Middle frontal gyrus (tissue), 1 donor: ENCODE results near the gene URB2.
A peak's percentile ranks its signal among the peaks of the same experiment; 100 is the strongest.
"Not testable (repeated sequence)": the region's sequence is repeated elsewhere in the genome, so short reads cannot be mapped to it uniquely, and the experiment has no call there.

ENCODE experiments used
- DNase-seq: peaks from one replicate; pipeline ENCODE4 v3.0.0-alpha.2; 2015; ENCODE audit warnings: low spot score; ENCODE audit errors: extremely low spot score

Gene URB2

GRCh38 chr1:229690662-229691061 lies 64.6 kb downstream of the URB2 start:
- DNase-seq: no peak

DNA sequence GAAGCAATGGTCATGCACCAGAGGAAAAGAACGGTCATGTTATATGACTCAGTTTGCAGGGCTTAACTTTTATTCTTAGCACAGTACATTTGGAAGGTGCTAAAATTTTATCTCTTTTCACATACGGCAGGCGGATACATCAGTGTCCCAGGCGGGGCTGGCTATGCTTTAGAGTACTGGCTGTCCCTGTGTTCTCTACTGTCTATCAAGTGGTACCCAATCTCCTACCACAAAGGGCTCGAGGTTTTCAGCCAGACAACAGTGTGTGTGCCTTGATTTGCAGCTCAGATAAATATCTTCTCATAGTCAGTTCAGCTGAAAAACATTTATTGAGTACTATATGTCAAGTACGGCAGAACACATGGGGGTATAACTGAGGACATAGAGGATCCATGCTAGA lies 65.3 kb downstream of the URB2 start:
- DNase-seq: no peak

DNA sequence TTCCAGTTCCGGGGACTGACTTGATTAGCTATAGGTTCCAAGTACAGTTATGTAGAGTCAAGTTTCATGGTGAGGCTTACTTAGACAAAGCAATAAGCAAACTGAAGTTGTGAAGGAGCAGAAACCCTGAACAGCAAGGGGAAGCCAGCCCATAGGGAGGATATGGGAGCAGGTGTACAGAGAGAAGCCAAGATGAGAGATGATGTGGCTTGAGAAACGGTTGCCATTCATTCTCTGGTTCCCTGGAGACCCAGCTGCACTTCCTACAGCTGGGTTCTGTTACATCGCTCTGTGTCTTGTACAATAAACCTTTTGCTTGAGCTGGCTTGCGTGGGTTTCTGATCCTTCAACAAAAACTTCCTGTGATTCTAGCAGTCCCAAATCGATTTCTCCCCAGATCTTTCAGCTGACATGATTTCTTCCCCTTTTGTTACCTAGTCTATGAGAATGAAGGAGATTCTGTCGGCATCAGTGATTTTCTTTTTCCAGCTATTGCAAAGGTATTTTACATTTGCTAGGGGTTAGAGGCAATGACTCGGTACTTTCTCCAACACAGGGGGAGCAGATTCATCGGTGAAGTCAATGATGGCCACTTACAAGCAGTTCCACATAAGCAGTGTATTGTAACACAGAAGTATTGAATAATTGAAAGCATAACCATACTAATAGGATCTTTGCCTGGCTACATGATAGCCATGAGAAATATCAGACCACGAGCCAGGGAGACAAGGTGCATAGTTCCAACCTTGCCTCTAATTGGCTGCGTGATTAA lies 67.3 kb downstream of the URB2 start:
- DNase-seq: no peak

DNA sequence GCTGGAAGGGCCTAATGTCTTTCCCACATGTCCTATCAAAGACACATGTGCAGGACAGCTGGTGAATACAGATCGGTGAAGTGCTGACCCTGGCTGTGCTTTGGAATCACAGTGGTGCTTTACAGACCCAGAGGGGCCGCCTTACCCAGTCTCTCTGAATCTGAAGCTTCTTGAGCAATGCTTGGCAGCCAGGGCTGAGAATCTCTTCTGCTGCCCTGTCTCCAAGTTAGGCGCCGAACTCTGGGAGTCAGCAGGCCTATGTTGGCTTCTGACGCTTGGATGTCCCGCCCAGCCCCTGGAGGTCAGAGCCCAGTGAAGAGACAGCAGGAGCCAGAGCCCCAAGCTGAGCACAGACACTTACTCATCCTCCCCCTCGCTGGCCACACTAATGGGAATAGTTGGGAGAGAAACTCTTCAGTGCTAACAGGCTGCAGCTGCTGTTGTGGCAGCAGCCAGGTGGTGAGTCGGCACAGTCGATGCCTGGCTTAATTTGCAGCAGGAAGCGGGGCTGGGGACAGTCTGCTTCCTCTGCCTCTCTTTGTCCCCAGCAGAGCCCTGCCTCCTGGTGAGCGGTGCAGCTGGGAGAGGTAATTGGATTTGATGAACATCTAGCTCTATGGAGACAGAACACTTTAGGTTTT lies 68.1 kb downstream of the URB2 start:
- peak; percentile 49 for DNase-seq

DNA sequence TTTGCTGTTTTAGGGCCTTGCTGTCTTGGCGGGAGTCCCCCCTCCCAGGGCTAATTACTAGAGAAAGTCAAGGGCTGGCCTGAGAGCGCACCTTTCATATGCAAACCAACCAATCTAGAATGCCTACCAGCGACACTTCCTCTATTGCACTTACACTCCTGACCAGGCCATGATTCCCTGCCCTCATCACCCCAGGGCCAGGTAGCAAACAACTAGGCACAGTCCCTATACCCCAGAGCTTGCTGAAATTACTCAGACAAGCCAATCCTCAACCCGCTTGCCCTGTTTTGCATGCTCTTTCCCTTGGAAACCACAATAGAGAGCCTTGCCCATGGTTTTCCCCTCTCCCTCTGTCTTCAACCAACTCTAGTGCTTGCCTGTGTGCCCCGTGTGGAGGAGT lies 70.3 kb downstream of the URB2 start:
- no peak for DNase-seq

- DNase-seq: no peak
Observed at GRCh38 chr1:229699613-229700267, 73.7 kb downstream of the URB2 start.

DNA sequence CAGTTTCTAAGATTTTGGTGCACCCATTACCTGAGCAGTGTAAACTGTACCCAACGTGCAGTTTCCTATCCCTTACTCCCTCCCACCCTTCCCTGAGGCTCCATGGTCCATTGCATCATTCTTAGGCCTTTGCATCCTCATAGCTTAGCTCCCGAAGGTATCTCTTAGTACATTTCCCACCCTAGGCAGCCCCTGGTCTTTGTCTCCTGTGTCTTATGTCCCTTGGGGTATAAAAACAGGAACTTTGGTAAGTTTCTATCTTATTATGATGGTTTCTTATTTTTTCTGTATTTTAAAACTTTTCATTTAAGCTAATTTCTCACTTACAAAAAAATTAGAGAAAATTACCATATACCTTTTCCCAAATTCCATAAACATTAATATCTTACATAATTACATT lies 78.1 kb downstream of the URB2 start:
- no peak for DNase-seq

DNA sequence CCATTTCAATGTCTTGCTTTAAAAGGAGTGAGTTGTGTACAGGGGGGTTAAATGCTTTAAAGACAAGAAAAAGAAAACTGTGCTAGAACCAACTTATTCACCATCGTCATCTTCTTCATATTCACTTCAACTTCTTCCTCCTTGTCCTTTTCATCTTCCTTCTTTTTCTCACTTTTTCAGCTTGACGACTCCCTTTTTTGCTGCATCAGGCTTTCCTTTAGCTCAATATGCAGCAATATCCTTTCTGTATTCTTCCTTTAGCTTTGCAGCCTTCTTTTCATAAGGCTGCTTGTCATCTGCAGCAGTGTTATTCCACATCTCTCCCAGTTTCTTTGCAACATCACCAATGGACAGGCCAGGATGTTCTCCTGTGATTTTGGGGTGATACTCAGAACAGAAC lies 79.1 kb downstream of the URB2 start:
- not testable (repeated sequence) for DNase-seq

- not testable (repeated sequence) for DNase-seq
Observed at GRCh38 chr1:229707127-229707526, 81.1 kb downstream of the URB2 start.

DNA sequence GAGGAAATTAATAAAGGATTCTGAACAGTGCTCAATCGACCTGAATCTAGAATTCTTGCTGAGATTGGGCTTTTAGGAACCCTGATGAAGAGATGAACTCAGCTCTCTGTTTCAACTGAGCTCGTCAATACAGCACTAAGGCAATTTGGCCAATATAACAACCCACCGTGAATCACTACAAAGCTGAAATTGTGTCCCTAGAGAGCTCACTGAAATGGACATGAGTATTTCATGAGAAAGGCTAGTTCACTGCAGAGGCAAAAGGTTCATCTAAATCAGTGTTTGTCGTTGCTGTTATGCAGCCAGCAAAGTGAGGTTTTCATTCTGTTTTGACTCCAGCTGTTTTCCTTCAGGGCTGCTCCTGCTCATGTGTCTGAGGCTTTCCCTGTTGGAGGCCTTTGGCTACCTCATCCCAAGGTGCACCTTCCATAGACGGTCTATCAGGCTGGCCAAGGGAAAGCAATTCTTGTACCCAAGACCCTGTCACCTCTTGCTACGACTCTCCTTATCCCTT lies 83.5 kb downstream of the URB2 start:
- no peak for DNase-seq
